PC-9 (cell line): ENCODE data around the gene FGF14.

Experiments
- CTCF ChIP-seq: fragments of 200-600 bp; sonication (generic); conservative IDR thresholded peaks from 2 replicates; pipeline ENCODE4 v1.6.1; 2017; ENCODE audit warnings: mixed run types, antibody characterized with exemption, mild to moderate bottlenecking, moderate library complexity
- EZH2 ChIP-seq: fragments of 200-600 bp; sonication (generic); IDR thresholded peaks from 2 replicates; pipeline ENCODE4 v1.8.0; 2017; ENCODE audit warnings: antibody characterized with exemption, low read depth

GRCh38 chr13:101673360-101674105, 728.3 kb downstream of the FGF14 start:
- TF ChIP-seq CTCF = no peak
- TF ChIP-seq EZH2 = no peak
